Ishikawa (cell line): Measurements from ENCODE around the gene PSMC1.

ENCODE experiments used
- CEBPB ChIP-seq: IDR thresholded peaks from 2 replicates; pipeline ENCODE4 v1.6.1; 2012
- CREB1 ChIP-seq: IDR thresholded peaks from 2 replicates; pipeline ENCODE4 v1.6.1; 2012; ENCODE audit warnings: low read depth
- EGR1 ChIP-seq: IDR thresholded peaks from 2 replicates; pipeline ENCODE4 v1.6.1; 2012
- EP300 ChIP-seq: IDR thresholded peaks from 2 replicates; pipeline ENCODE4 v1.6.1; 2012; ENCODE audit warnings: borderline replicate concordance
- FOXM1 ChIP-seq: IDR thresholded peaks from 2 replicates; pipeline ENCODE4 v1.6.1; 2012; ENCODE audit warnings: low read depth, borderline replicate concordance
- MAX ChIP-seq: IDR thresholded peaks from 2 replicates; pipeline ENCODE4 v1.6.1; 2012
- NFIC ChIP-seq: IDR thresholded peaks from 2 replicates; pipeline ENCODE4 v1.6.1; 2012
- RAD21 ChIP-seq: IDR thresholded peaks from 2 replicates; pipeline ENCODE4 v1.6.1; 2012; ENCODE audit warnings: low read depth
- REST ChIP-seq: IDR thresholded peaks from 2 replicates; pipeline ENCODE4 v1.6.1; 2012; ENCODE audit warnings: low read depth, mild to moderate bottlenecking
- TAF1 ChIP-seq: IDR thresholded peaks from 2 replicates; pipeline ENCODE4 v1.6.1; 2012; ENCODE audit warnings: low read depth, mild to moderate bottlenecking
- TCF12 ChIP-seq: IDR thresholded peaks from 2 replicates; pipeline ENCODE4 v1.6.1; 2012; ENCODE audit warnings: low read depth
- TEAD4 ChIP-seq: IDR thresholded peaks from 2 replicates; pipeline ENCODE4 v1.6.1; 2012
- USF1 ChIP-seq: IDR thresholded peaks from 2 replicates; pipeline ENCODE4 v1.6.1; 2012
- YY1 ChIP-seq: IDR thresholded peaks from 2 replicates; pipeline ENCODE4 v1.6.1; 2012; ENCODE audit warnings: low read depth
- ZBTB7A ChIP-seq: IDR thresholded peaks from 2 replicates; pipeline ENCODE4 v1.6.1; 2012; ENCODE audit warnings: low read depth

PSMC1 gene

GRCh38 chr14:90291699-90292098 lies 35.3 kb downstream of the PSMC1 start:
- TF ChIP-seq ZBTB7A (no peak), REST (no peak), RAD21 (no peak), TAF1 (no peak), USF1 (no peak), TEAD4 (no peak), CREB1 (no peak), FOXM1 (no peak)

GRCh38 chr14:90293766-90294730 lies 37.7 kb downstream of the PSMC1 start:
- TF ChIP-seq REST (no peak), NFIC (no peak), TAF1 (no peak), CREB1 (no peak), RAD21 (no peak), EGR1 (no peak), TEAD4 (no peak), EP300 (no peak), TCF12 (no peak), FOXM1 (no peak), USF1 (no peak), YY1 (no peak), CEBPB (no peak)

- TF ChIP-seq FOXM1 (no peak), EGR1 (no peak), YY1 (no peak), TAF1 (no peak), ZBTB7A (no peak), EP300 (no peak), NFIC (no peak), REST (no peak), USF1 (no peak), RAD21 (no peak), MAX (no peak), CREB1 (no peak), TEAD4 (no peak), TCF12 (no peak)
These were observed 38.5 kb downstream of the PSMC1 start for GRCh38 chr14:90294872-90295271.
